ENCODE measurements around the gene STARD10. TPM values are rescaled to one million over a fixed set of nuclear protein-coding genes. Genes with fewer than 3 reads are reported as not detected.

Gene STARD10
- total and polyA plus RNA-seq, 8 donors: 99.5 to 366 (median 164) TPM

DNA sequence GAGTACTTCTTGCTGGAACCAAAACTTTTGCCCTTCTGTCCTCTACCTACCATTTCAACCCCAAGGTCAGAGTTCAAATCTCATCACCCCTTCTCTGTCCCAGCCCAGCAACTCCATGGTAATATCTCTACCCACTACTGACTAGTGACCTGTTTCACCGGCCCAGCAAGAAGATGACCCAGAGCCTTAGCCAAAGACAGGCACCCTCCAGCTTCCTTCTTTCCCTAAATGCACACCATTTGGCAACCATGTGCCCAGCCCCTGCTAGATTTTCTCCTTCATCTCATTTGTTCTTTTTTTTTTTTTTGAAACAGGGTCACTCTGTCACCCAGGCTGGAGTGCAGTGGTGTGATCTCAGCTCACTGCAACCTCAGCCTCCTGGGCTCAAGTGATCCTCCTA is 56.5 kb downstream of the STARD10 start:
- DNase-seq (no peak), FAIRE-seq (no peak), ATAC-seq (no peak)
- Histone ChIP-seq H3K9me3 (no peaks in the 10 kb centered on the region), H3K27me3 (no peaks in the 10 kb centered on the region), H3K4me1 (no peaks in the 10 kb centered on the region), H3K36me3 (no peaks in the 10 kb centered on the region), H3K27ac (peak overlapping the region in 2 of 4 donors; percentile 46 to 48), H3K4me3 (no peak overlapping the region)
- 94 to 95% methylated on average over 1 of the region's 1 CpG for WGBS, 2 donors
- TF ChIP-seq, protein P1, sequence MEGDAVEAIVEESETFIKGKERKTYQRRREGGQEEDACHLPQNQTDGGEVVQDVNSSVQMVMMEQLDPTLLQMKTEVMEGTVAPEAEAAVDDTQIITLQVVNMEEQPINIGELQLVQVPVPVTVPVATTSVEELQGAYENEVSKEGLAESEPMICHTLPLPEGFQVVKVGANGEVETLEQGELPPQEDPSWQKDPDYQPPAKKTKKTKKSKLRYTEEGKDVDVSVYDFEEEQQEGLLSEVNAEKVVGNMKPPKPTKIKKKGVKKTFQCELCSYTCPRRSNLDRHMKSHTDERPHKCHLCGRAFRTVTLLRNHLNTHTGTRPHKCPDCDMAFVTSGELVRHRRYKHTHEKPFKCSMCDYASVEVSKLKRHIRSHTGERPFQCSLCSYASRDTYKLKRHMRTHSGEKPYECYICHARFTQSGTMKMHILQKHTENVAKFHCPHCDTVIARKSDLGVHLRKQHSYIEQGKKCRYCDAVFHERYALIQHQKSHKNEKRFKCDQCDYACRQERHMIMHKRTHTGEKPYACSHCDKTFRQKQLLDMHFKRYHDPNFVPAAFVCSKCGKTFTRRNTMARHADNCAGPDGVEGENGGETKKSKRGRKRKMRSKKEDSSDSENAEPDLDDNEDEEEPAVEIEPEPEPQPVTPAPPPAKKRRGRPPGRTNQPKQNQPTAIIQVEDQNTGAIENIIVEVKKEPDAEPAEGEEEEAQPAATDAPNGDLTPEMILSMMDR (IDR thresholded peaks at IDR 0.05): no peak
- intact Hi-C loops (cut with DNase I): no loop called here

- TF ChIP-seq, protein P1 (IDR thresholded peaks at IDR 0.05): no peak
- H3K4me3 ChIP-seq: no peak overlapping the region
- H3K9me3 ChIP-seq: no peaks in the 10 kb centered on the region
- peak overlapping the region in 2 of 4 donors; percentile 46 to 48 for H3K27ac ChIP-seq
- H3K36me3 ChIP-seq: no peaks in the 10 kb centered on the region
- no peaks in the 10 kb centered on the region for H3K4me1 ChIP-seq
- FAIRE-seq (no peak), DNase-seq (peak in 3 of 6 donors; percentile 11 to 68 (median 39)), ATAC-seq (peak in 3 of 4 donors; percentile 36 to 69 (median 63))
- intact Hi-C loops (cut with DNase I): no loop called here
- H3K27me3 ChIP-seq: no peaks in the 10 kb centered on the region
- WGBS, 2 donors: 49 to 61% methylated on average over 5 of the region's 5 CpGs
Observed at GRCh38 chr11:72736452-72737069, 57.3 kb downstream of the STARD10 start.

DNA sequence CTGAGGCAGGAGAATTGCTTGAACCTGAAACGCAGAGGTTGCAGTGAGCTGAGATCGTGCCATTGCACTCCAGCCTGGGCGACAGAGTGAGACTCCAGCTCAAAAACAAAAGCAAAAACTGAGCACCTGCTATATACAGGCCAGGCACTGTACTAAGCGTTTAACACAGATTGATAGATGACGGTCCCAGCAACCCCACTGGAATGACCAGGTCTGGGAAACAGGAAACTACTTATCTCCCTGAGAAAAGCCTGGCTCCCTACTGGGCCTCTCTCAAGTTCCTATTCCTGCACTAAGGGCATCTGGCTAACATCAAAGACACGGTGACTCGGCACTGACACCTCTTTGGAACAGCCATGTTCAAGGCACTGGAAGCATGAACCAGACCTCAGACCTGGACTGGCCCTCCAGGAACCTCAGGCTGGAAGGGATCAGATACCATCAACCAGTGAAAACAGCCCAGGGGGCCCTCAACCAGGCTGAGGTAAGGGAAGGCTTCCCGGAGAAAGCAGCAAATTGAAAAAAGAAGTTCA is 58.3 kb downstream of the STARD10 start:
- DNase-seq (peak in 1 of 6 donors; percentile 9), FAIRE-seq (no peak), ATAC-seq (no peak)
- Histone ChIP-seq H3K9me3 (no peaks in the 10 kb centered on the region), H3K27ac (peak overlapping the region in 2 of 4 donors; percentile 46 to 48), H3K4me1 (no peaks in the 10 kb centered on the region), H3K4me3 (no peak overlapping the region), H3K27me3 (no peaks in the 10 kb centered on the region), H3K36me3 (no peaks in the 10 kb centered on the region)
- TF ChIP-seq, protein P1 (IDR thresholded peaks at IDR 0.05): no peak
- intact Hi-C loops (cut with DNase I): no loop called here
- 71 to 80% methylated on average over 8 of the region's 8 CpGs for WGBS, 2 donors

GRCh38 chr11:72732329-72732728 is 61.5 kb downstream of the STARD10 start:
- DNase-seq (peak in 2 of 6 donors; percentile 12 to 24), FAIRE-seq (no peak), ATAC-seq (no peak)
- no peak overlapping the region for H3K27ac ChIP-seq
- H3K36me3 ChIP-seq: no peaks in the 10 kb centered on the region
- intact Hi-C loops (cut with DNase I): no loop called here
- H3K27me3 ChIP-seq: no peaks in the 10 kb centered on the region
- no peak overlapping the region for H3K4me3 ChIP-seq
- TF ChIP-seq, protein P1 (IDR thresholded peaks at IDR 0.05): no peak
- H3K4me1 ChIP-seq: no peaks in the 10 kb centered on the region
- H3K9me3 ChIP-seq: no peaks in the 10 kb centered on the region
- 82 to 91% methylated on average over 10 of the region's 10 CpGs for WGBS, 2 donors

DNA sequence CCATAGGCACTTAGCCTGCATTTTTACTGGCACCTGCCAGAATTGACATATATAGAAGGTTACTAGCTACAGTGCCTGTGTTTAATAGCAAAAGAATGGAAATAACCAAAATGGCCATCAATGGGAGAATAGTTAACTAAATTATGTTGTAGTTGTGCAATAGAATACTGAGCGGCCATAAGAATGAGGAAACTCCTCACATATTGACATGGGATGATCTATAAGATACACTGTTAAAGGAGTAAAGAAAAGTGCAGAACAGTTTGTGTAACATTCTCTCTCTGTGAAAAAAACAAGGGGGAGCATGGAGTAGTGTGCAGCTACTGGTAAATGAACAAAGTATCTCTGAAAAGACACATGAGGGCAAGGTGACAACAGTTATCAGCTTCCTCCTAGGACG is 63.1 kb downstream of the STARD10 start:
- FAIRE-seq (no peak), ATAC-seq (no peak), DNase-seq (no peak)
- Histone ChIP-seq H3K9me3 (no peaks in the 10 kb centered on the region), H3K4me1 (no peaks in the 10 kb centered on the region), H3K27ac (no peak overlapping the region), H3K36me3 (no peaks in the 10 kb centered on the region), H3K4me3 (no peak overlapping the region), H3K27me3 (no peaks in the 10 kb centered on the region)
- 47 to 61% methylated on average over 2 of the region's 2 CpGs for WGBS, 2 donors
- intact Hi-C loops (cut with DNase I): no loop called here
- TF ChIP-seq, protein P1 (IDR thresholded peaks at IDR 0.05): no peak

Measured in pancreas (tissue), 10 donors.